Measurements from ENCODE around the gene HTRA2.

HTRA2 gene

DNA sequence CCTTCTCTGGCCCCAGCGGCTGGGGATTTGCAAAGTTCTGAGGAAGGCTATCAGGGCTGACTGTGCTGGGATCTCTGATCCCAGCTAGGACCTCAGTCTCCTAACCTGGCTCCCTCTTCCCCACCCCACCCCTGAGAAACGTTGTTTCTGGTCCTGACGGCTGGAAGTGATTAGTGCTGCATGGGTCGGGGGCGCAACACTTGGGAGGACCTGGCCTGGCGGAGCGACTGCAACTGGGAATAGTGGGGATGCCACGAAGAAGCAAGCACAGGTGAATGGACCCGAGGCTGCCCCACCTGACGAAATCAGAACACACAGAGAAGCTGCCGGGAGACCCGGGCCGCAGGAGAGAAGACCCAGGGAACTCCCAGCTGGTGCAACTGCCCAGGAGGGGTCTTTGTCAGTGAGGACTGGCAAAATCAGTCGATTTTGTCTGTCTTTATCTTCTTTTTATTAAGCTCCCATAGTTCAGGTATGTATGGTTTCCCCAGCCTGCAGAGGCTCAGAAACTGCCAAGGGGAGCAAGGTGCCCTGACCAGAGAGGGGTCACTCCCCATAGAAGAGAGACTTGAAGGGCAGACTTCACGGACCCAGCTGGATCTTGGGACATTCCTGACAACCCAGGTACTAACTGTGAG is 29.7 kb upstream of the HTRA2 start:
- no peak overlapping the region for H3K27ac ChIP-seq (ENCODE audit: low read length)
- no peak for TF ChIP-seq EZH2 (IDR thresholded peaks at IDR 0.05; ENCODE audit: borderline replicate concordance, low read depth, low read length, severe bottlenecking)
- TF ChIP-seq, protein P1, sequence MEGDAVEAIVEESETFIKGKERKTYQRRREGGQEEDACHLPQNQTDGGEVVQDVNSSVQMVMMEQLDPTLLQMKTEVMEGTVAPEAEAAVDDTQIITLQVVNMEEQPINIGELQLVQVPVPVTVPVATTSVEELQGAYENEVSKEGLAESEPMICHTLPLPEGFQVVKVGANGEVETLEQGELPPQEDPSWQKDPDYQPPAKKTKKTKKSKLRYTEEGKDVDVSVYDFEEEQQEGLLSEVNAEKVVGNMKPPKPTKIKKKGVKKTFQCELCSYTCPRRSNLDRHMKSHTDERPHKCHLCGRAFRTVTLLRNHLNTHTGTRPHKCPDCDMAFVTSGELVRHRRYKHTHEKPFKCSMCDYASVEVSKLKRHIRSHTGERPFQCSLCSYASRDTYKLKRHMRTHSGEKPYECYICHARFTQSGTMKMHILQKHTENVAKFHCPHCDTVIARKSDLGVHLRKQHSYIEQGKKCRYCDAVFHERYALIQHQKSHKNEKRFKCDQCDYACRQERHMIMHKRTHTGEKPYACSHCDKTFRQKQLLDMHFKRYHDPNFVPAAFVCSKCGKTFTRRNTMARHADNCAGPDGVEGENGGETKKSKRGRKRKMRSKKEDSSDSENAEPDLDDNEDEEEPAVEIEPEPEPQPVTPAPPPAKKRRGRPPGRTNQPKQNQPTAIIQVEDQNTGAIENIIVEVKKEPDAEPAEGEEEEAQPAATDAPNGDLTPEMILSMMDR (IDR thresholded peaks at IDR 0.05; ENCODE audit: borderline replicate concordance, extremely low read depth, low read length, poor library complexity, severe bottlenecking): no peak
- H3K9me3 ChIP-seq (ENCODE audit: insufficient read depth, low read length, severe bottlenecking): no peaks in the 10 kb centered on the region
- ATAC-seq (ENCODE audit: insufficient read depth, low read depth) (no peak), DNase-seq (no peak)
- no peak overlapping the region for H3K9ac ChIP-seq (ENCODE audit: low read depth, low read length)
- no peak overlapping the region for H2AFZ ChIP-seq (ENCODE audit: low read depth, low read length)
- H3K27me3 ChIP-seq (ENCODE audit: insufficient read depth, low read length, poor library complexity): no peaks in the 10 kb centered on the region
- H3K79me2 ChIP-seq (ENCODE audit: insufficient read depth, low read length): peaks cover 17% of the 10 kb centered on the region
- peaks cover under 1% of the 10 kb centered on the region for H3K36me3 ChIP-seq (ENCODE audit: insufficient read depth, low read length)
- no peak overlapping the region for H3K4me3 ChIP-seq (ENCODE audit: low read depth in 1 of 2, low read length in 2 of 2)
- no peaks in the 10 kb centered on the region for H4K20me1 ChIP-seq (ENCODE audit: insufficient read depth, low read length)
- H3K4me1 ChIP-seq (ENCODE audit: insufficient read depth, low read length): peaks cover 27% of the 10 kb centered on the region
- no peak overlapping the region for H3K4me2 ChIP-seq (ENCODE audit: insufficient read depth, low read length)

DNA sequence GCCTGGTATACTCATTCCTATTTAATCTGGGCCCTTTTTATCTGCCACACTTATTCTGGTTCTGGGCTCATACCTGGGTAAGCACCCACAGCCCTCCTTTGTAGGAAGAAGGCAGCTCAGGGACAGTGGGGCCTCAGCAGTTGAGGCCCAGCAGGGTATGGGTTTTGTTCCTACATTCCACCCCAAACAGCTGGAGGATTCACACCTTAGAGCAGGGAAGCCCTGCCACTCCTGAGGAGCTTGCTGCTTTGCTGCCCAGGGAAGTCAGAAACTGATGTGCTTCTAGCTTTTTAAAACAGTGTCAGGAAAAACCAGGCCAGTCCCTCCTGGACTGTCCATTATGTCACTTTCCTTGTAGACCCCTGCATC is 29.2 kb upstream of the HTRA2 start:
- Histone ChIP-seq H3K79me2 (ENCODE audit: insufficient read depth, low read length) (peaks cover 19% of the 10 kb centered on the region), H3K4me2 (ENCODE audit: insufficient read depth, low read length) (no peak overlapping the region), H3K4me1 (ENCODE audit: insufficient read depth, low read length) (peaks cover 31% of the 10 kb centered on the region), H3K36me3 (ENCODE audit: insufficient read depth, low read length) (peaks cover 5% of the 10 kb centered on the region), H4K20me1 (ENCODE audit: insufficient read depth, low read length) (no peaks in the 10 kb centered on the region), H2AFZ (ENCODE audit: low read depth, low read length) (no peak overlapping the region), H3K9me3 (ENCODE audit: insufficient read depth, low read length, severe bottlenecking) (no peaks in the 10 kb centered on the region), H3K4me3 (ENCODE audit: low read depth in 1 of 2, low read length in 2 of 2) (no peak overlapping the region), H3K9ac (ENCODE audit: low read depth, low read length) (no peak overlapping the region), H3K27me3 (ENCODE audit: insufficient read depth, low read length, poor library complexity) (no peaks in the 10 kb centered on the region), H3K27ac (ENCODE audit: low read length) (no peak overlapping the region)
- no peak for TF ChIP-seq EZH2 (IDR thresholded peaks at IDR 0.05; ENCODE audit: borderline replicate concordance, low read depth, low read length, severe bottlenecking)
- TF ChIP-seq, protein P1 (IDR thresholded peaks at IDR 0.05; ENCODE audit: borderline replicate concordance, extremely low read depth, low read length, poor library complexity, severe bottlenecking): no peak
- no peak for ATAC-seq (ENCODE audit: insufficient read depth, low read depth)
- no peak for DNase-seq

DNA sequence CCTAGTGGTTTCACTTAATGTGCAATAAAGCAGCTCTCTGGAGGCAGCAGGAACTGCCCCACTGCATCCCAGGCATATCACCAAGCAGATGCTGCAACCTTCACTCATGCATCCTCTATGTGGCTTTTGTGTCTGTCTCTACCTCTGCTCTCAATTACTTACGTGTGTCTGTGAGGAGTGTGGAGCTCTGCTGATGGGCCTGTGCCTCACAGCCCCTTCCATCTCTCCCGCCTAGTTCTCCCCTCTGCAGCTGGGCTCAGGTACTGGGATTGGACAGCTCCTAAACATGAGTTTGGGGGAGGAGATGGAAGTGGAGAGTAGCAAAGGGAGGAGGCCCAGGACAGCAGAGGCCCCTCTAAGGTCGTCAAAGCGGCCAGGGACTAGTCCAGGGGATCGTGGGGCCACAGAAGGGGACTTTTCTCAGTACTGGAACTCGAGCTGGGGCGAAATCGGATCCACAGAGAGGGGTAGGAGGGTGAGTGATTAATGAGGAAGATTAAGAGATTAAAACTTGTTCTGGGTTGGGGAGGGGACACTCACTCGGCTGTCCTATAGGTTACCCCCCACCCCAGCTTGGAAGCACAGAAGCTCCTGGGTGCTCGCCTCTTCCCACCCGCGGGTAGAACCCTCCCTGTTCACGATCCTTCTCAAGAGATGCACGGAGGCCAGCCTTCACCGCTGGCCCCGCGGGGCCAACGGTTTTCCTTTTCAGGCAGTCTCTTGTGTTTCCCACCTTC is 28.2 kb upstream of the HTRA2 start:
- H3K4me2 ChIP-seq (ENCODE audit: insufficient read depth, low read length): no peak overlapping the region
- H2AFZ ChIP-seq (ENCODE audit: low read depth, low read length): no peak overlapping the region
- TF ChIP-seq, protein P1 (IDR thresholded peaks at IDR 0.05; ENCODE audit: borderline replicate concordance, extremely low read depth, low read length, poor library complexity, severe bottlenecking): no peak
- TF ChIP-seq EZH2 (IDR thresholded peaks at IDR 0.05; ENCODE audit: borderline replicate concordance, low read depth, low read length, severe bottlenecking): no peak
- no peak overlapping the region for H3K4me3 ChIP-seq (ENCODE audit: low read depth in 1 of 2, low read length in 2 of 2)
- DNase-seq: no peak
- no peaks in the 10 kb centered on the region for H3K27me3 ChIP-seq (ENCODE audit: insufficient read depth, low read length, poor library complexity)
- no peak overlapping the region for H3K27ac ChIP-seq (ENCODE audit: low read length)
- no peak overlapping the region for H3K9ac ChIP-seq (ENCODE audit: low read depth, low read length)
- peaks cover 26% of the 10 kb centered on the region for H3K79me2 ChIP-seq (ENCODE audit: insufficient read depth, low read length)
- no peaks in the 10 kb centered on the region for H3K9me3 ChIP-seq (ENCODE audit: insufficient read depth, low read length, severe bottlenecking)
- ATAC-seq (ENCODE audit: insufficient read depth, low read depth): no peak
- peaks cover 11% of the 10 kb centered on the region for H3K36me3 ChIP-seq (ENCODE audit: insufficient read depth, low read length)
- H4K20me1 ChIP-seq (ENCODE audit: insufficient read depth, low read length): no peaks in the 10 kb centered on the region
- H3K4me1 ChIP-seq (ENCODE audit: insufficient read depth, low read length): peaks cover 41% of the 10 kb centered on the region

Measured in DND-41 (cell line).